Keratinocyte (primary cell): ENCODE data around the gene MT3. TPM values are rescaled to one million over a fixed set of nuclear protein-coding genes. Genes with fewer than 3 reads are reported as not detected.

Experiments
- DNase-seq: peaks from one replicate; pipeline ENCODE4 v3.0.0-alpha.2; 2011; ENCODE audit warnings: low read depth, missing footprints, low spot score
- FAIRE-seq: peaks from 2 replicates; lab custom pipeline; 2011; peaks lifted over from hg19 to GRCh38; lab: Jason Lieb, UNC
- H2AFZ ChIP-seq: 2 replicates; pipeline ENCODE4 v1.6.0; 2012; ENCODE audit warnings: low read length, control low read depth, inconsistent platforms; ENCODE audit not compliant: control insufficient read depth
- H3K27ac ChIP-seq: 2 replicates; pipeline ENCODE4 v1.5.1; 2011; ENCODE audit warnings: low read length; ENCODE audit not compliant: control insufficient read depth, insufficient read depth
- H3K27me3 ChIP-seq: 3 replicates; pipeline ENCODE4 v1.6.0; 2011; ENCODE audit warnings: low read length; ENCODE audit not compliant: control insufficient read depth, insufficient read depth; ENCODE audit errors: extremely low read depth
- H3K36me3 ChIP-seq, 2 experiments: 2 replicates in 1 of 2; 3 replicates in 1 of 2; pipeline ENCODE4 v1.5.1; 2011; ENCODE audit warnings: low read length in 2 of 2, mild to moderate bottlenecking in 1 of 2; ENCODE audit not compliant: control insufficient read depth in 2 of 2, insufficient read depth in 2 of 2; ENCODE audit errors: extremely low read depth in 1 of 2
- H3K4me1 ChIP-seq: 3 replicates; pipeline ENCODE4 v1.5.1; 2011; ENCODE audit warnings: low read length; ENCODE audit not compliant: control insufficient read depth, insufficient read depth; ENCODE audit errors: extremely low read depth
- H3K4me2 ChIP-seq: 3 replicates; pipeline ENCODE4 v1.6.0; 2011; ENCODE audit warnings: low read depth, low read length; ENCODE audit not compliant: control insufficient read depth, insufficient read depth; ENCODE audit errors: extremely low read depth
- H3K4me3 ChIP-seq, 3 experiments: fragments of 200-600 bp in 1 of 3; sonication (generic) in 1 of 3; 2 replicates in 2 of 3; 3 replicates in 1 of 3; pipeline ENCODE4 v1.5.1; 2011 to 2016; ENCODE audit warnings: low read length in 3 of 3, mild to moderate bottlenecking in 3 of 3, control low read depth in 2 of 3, inconsistent platforms in 1 of 3, low read depth in 1 of 3, mixed read lengths in 1 of 3, mixed run types in 1 of 3, moderate library complexity in 1 of 3; ENCODE audit not compliant: control insufficient read depth in 2 of 3, insufficient read depth in 2 of 3; ENCODE audit errors: extremely low read depth in 1 of 3
- H3K79me2 ChIP-seq: 2 replicates; pipeline ENCODE4 v1.6.0; 2012; ENCODE audit warnings: low read length; ENCODE audit not compliant: control insufficient read depth, insufficient read depth
- H3K9ac ChIP-seq: 3 replicates; pipeline ENCODE4 v1.6.0; 2011; ENCODE audit warnings: low read length; ENCODE audit not compliant: control insufficient read depth, insufficient read depth; ENCODE audit errors: extremely low read depth
- H3K9me1 ChIP-seq: 3 replicates; pipeline ENCODE4 v1.6.0; 2011; ENCODE audit warnings: low read length; ENCODE audit not compliant: control insufficient read depth, insufficient read depth; ENCODE audit errors: extremely low read depth
- H3K9me3 ChIP-seq: 2 replicates; pipeline ENCODE4 v1.5.1; 2012; ENCODE audit warnings: low read depth, low read length; ENCODE audit not compliant: control insufficient read depth
- H4K20me1 ChIP-seq: 3 replicates; pipeline ENCODE4 v1.6.0; 2011; ENCODE audit warnings: low read length; ENCODE audit not compliant: control insufficient read depth, insufficient read depth; ENCODE audit errors: extremely low read depth
- CTCF ChIP-seq, 3 experiments: IDR thresholded peaks in 1 of 3; conservative IDR thresholded peaks in 1 of 3; optimal IDR thresholded peaks in 1 of 3; 2 replicates in 2 of 3; 3 replicates in 1 of 3; pipeline versions ENCODE3 to v1.5.1; 2011; ENCODE audit warnings: low read length in 3 of 3, mild to moderate bottlenecking in 3 of 3, moderate library complexity in 2 of 3, control low read depth in 1 of 3, inconsistent platforms in 1 of 3; ENCODE audit not compliant: insufficient read depth in 2 of 3; ENCODE audit errors: extremely low read depth in 1 of 3
- EZH2 ChIP-seq: IDR thresholded peaks from one replicate; pipeline ENCODE4 v1.6.1; 2012; ENCODE audit warnings: inconsistent platforms, mild to moderate bottlenecking, low read length, moderate library complexity
- dilution Hi-C: fragments of 300-500 bp; cut with MboI; formaldehyde crosslinking; loops from one replicate; pipeline ENCODE4 v1.7.0; 2020; ENCODE audit warnings: low sequenced_read_pairs; ENCODE audit not compliant: extremely low pct_ligation_motif_present
- polyA plus RNA-seq, 5 experiments: library from polyadenylated mRNA; depleted of rRNA in 3 of 5; stranded (reverse) in 3 of 5; stranded (forward) in 1 of 5; unstranded in 1 of 5; fragments of >200 nt; gene quantifications; 1 replicate in 1 of 5; 2 replicates in 3 of 5; 3 replicates in 1 of 5; pipeline versions ENCODE4 v1.2.1 to v1.2.3, GENCODE V29; 2011 to 2012; ENCODE audit warnings: missing spikeins in 2 of 5, low read depth in 1 of 5, low replicate concordance in 1 of 5

Gene MT3
- polyA plus RNA-seq, 1 donor (not counting 4 experiments of a cell fraction or from before 2014, with no cell fraction given) = not detected

- DNase-seq = no peak
- Histone ChIP-seq H4K20me1 (no peaks in the 10 kb centered on the region), H3K4me3 (no peak overlapping the region), H3K9me1 (no peaks in the 10 kb centered on the region), H3K9me3 (no peaks in the 10 kb centered on the region), H3K4me1 (peaks cover 12% of the 10 kb centered on the region), H3K9ac (no peak overlapping the region), H3K79me2 (no peaks in the 10 kb centered on the region), H3K36me3 (no peaks in the 10 kb centered on the region), H2AFZ (no peak overlapping the region), H3K27me3 (no peaks in the 10 kb centered on the region), H3K27ac (no peak overlapping the region), H3K4me2 (no peak overlapping the region)
- no peak for TF ChIP-seq CTCF (optimal IDR thresholded peaks at IDR 0.05 in 1 of 3, IDR thresholded peaks at IDR 0.05 in 1 of 3, conservative IDR thresholded peaks at IDR 0.05 in 1 of 3; ENCODE audit: extremely low read depth in 1 of 3, insufficient read depth in 2 of 3, low read length in 3 of 3)
- TF ChIP-seq EZH2 = no peak
- no peak for FAIRE-seq
- dilution Hi-C loops = no loop called here
Observed at GRCh38 chr16:56559109-56559508, 30.2 kb upstream of the MT3 start.

GRCh38 chr16:56560447-56560846 is 28.9 kb upstream of the MT3 start:
- Histone ChIP-seq H4K20me1 (no peaks in the 10 kb centered on the region), H3K4me3 (no peak overlapping the region), H3K9me3 (no peaks in the 10 kb centered on the region), H3K27me3 (no peaks in the 10 kb centered on the region), H3K4me1 (peaks cover 12% of the 10 kb centered on the region), H3K79me2 (no peaks in the 10 kb centered on the region), H2AFZ (no peak overlapping the region), H3K9me1 (no peaks in the 10 kb centered on the region), H3K4me2 (no peak overlapping the region), H3K9ac (no peak overlapping the region), H3K36me3 (no peaks in the 10 kb centered on the region), H3K27ac (no peak overlapping the region)
- DNase-seq = no peak
- dilution Hi-C loops = no loop called here
- TF ChIP-seq EZH2 = no peak
- TF ChIP-seq CTCF (optimal IDR thresholded peaks at IDR 0.05 in 1 of 3, IDR thresholded peaks at IDR 0.05 in 1 of 3, conservative IDR thresholded peaks at IDR 0.05 in 1 of 3; ENCODE audit: extremely low read depth in 1 of 3, insufficient read depth in 2 of 3, low read length in 3 of 3) = no peak
- no peak for FAIRE-seq
